Measurements from ENCODE around the gene ANKRD6.

ANKRD6 gene

DNA sequence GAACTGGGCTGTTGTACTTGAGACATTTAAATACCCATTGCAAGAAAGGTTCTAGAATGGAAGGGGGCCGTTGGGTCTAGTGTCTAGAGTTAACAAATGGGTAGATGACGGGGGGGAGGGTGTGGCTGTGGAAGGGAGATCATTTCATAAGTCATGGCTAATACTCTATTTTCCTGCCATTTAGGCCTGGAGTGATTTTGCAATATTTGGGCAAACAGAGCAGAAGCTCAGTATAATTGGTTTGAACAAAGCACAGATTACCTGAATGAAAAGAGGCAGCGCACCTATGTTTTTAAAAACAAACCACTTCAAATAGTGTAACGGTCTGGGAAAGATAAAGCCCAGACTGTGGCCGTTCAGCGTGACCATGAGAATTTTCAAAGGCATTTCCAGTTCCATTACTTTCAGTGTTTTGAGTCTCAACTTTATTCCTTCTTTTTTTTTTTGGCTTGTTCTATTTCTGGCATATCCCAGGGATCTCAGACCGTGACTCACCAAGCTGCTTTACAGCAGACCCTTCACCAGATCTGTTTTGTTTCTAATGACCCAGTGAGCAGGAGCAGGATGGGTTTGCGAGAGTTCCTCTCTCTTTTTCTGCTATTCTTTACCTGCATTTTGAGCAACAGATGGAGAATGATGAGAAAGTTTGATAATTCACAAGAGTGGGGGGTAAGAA, 131.9 kb downstream of the ANKRD6 start:
- no peak for DNase-seq (ENCODE audit: low read depth in 2 of 2)

DNA sequence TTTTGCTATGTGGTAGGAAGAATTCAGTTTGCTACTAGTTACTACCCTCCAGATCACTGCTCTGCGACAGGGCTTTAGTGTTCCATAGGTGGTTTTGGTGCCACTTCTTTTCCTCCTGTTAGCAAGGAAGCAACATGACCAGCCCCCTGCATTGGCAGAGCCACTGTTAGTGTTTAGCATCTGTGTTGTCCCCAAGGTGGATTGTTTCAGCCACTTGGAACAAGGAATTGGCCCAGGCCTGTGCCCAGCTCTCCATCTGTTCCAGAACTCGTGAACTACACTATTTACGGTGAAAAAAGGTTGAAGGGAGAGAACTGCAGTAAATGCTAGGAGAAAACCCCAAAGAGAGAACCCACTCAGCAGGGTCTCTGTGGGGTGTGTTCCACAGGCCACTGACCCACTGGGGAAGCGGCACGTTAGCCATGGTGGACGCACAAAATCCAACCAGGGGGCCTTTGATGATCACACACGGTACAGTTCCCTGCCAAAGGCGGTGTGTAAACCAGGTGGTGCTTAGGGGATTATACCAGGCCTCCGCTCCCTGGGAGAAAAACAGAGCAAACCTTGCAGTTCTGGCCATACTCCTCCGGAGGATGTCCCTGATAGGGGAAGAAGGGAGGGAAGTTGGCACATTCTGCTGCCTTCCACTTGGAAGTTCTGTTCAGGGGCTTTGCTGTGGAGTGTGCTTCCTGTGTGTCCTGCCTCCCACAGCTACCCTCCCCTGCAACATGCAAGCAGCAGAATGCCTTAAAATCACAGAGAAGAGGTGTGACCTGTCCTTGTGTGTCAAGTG, 133.3 kb downstream of the ANKRD6 start:
- DNase-seq (ENCODE audit: low read depth in 2 of 2) = no peak

DNA sequence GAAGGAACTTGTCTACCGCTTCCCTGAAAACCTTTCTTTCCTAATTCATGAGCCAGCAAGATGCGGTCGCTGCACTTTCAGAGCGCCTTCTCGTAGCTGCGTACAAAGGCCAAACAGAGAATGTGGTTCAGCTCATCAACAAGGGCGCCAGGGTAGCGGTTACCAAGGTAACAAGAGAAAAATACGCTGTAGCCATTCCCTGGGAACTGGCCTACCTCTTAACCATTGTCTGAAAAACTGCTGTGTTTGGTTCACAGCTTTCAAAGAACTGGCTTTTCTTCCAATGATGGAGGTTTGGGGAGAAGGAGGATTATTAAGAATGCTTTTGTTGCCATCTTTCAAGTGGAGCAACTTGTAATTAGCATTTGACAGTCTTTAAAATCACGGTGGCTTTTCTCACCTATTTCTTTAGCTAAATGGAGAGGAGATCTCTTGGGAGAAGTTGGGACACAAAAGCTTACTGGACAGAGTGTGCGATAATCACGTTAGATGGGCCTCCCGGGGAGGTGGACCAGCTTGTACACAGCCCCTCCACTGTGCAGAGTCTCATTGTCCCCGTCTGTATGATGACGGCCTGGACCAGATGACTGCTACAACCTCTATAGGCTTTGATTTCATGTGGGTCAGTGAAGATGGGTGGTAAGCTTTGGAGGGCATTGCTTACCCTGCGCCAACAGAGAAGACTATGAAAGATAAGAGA, 134.1 kb downstream of the ANKRD6 start:
- no peak for DNase-seq (ENCODE audit: low read depth in 2 of 2)

DNA sequence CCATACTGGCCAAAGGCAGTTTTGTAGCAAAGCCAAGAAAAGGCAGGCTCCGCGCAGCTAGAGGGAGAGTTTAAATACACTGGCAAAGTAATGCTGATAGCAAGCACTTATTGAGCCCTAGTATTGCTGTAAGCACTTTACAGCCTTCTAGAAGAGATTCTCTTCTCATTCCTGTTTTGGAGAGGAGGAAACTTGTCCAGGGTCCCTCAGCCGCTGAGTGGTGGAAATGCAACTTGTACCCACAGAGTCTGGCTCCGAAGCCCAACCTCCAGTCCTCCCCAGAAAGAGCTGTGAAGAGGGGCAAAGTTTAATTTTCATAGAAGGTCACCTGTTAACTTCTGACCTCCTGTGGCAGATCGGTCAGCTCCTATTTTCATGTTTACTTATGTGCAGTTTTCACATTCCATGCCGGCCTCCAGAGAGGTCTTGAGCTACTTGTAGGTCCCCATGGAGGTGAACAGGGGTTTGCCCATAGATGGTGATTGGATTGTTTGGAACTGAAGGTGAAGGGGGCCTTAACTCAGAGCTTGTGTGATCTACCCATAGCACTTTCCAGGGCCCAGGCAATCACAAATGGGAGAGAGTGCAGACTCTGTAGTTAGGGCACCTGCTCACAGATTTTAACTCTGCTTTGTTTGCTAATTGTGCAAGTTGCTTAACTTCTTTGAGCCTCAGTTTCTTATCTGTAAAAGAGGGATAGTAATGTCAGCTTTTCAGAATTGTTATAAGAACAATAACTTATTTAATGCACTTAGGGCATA, 134.9 kb downstream of the ANKRD6 start:
- no peak for DNase-seq (ENCODE audit: low read depth in 2 of 2)

DNA sequence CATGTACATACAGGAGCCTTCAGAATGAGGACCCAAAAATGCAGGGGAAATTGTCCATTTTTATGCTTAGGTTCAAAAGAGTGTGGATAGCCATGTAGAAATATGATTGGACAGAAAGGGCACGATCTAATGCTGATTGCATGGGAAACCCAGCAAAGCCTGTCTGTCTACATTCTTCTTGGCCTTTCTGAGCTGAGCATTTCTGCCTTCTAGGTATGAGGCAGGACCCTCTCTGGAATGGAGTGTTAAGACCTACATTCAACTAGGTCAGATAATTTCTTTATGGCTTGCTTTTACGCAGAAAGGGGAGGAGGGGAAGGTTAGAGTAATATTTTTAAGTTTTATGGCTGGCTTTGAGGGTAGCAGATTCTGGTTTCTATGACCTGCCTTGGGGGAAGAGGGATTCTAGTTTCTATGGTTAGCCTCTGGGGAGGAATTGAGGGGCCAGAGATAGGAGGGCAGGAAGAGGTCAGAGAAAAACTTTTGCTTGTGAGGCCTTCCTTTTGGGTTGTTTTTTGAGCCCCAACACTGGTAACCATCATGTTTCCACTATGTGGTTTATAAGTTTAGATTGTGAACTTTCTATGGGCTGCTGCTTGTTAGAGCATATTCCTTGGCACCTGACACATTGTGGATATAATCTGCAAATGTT, 142.1 kb downstream of the ANKRD6 start:
- DNase-seq (ENCODE audit: low read depth in 2 of 2) = no peak

DNA sequence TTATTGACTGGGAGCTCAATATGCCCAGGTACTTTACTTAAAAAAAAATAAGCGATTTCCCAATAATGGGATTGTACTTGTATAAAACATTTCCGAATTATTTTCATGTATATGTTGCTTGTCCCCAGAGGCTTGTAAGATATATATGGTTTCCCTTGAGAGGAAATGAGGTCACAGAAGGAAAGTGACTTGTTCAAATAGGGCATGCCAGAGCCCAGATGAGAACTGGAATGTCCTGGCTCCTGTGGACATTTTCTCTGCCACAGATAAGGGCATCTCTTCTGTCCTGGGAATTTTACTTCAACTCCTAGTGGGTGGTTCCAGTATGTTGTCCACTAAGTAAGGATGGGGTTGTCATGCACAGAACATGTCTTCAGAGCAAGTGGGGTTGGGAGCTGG, 142.6 kb downstream of the ANKRD6 start:
- no peak for DNase-seq (ENCODE audit: low read depth in 2 of 2)

DNA sequence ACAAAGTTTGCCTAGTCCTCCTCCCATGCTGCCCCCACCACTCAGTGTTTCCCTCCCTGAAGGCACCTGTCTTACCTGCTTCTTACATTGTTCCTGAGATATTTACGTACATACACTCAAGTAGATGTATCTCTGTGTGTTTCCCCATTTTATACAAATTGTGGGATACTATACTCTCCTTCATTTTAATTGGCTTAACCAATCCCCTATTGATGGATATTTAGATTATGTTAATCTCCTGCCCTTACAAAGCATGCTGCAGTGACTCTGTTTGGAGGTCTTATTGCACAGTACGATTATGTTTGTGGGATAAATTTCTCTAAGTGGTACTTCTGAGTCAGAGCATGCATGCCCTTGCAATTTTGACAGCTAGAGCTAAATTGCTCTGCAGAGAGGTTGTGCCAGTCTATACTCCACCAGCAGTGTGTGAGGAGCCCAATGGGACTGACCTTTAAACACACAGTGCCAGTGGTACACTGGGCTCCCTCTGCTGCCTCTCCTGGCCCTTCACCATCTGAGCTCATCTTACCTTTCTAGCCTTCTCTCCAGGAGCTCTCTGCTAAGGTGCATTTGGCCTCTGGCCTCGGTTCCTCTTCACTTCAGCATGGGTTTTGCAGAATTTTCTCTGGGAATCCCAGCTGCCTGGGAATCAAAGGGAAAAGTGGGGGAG, 148.2 kb downstream of the ANKRD6 start:
- no peak for DNase-seq (ENCODE audit: low read depth in 2 of 2)

DNA sequence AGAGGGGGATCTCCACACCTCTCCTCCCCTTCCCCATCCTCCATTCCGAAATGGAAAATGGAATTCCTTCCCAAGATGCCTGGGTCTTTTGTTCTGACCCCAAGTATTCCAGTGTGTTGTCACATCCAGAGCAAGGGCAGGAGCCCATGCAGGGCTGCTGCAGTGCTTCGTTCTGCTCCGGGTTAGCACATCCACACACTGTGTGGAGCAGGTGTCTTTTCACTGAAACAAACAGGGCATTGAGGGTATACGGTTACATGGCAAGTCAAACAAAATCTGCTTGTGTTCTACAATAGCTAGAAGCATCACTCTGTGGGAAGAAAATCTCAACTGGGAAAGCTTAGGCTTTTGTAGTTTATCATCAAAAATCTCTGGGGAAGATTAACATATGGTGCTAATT, 148.7 kb downstream of the ANKRD6 start:
- DNase-seq (ENCODE audit: low read depth in 2 of 2) = no peak

DNA sequence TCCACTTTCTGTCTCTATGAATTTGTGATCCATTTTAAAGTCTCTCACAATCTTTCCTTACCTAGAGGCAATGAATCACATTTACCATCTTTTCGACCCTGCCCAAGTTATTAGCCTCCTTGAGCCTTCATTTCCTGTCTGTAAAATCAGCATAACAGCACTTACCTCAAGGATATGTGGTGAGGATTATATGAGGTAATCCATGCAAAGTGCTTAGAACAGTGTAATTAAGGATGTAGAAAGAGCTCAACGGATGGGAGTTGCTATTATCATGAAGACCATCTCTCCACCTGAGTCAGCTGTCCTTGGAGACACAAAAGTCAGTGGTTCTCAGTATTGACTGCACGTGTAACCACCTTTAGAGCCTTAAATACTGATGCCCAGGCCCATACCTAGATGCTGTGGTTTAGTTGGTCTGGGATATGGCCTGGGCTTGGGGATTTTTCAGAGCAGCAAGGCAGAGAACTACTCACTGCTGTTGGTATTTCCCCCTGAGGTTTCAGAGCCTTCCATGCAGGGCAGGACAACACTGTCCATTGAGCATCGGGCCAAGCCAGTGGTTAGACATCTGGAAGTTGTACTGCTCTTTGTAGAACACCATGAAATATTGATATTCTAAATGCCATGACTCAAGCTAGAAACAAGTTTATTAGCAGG, 149.8 kb downstream of the ANKRD6 start:
- no peak for DNase-seq (ENCODE audit: low read depth in 2 of 2)

DNA sequence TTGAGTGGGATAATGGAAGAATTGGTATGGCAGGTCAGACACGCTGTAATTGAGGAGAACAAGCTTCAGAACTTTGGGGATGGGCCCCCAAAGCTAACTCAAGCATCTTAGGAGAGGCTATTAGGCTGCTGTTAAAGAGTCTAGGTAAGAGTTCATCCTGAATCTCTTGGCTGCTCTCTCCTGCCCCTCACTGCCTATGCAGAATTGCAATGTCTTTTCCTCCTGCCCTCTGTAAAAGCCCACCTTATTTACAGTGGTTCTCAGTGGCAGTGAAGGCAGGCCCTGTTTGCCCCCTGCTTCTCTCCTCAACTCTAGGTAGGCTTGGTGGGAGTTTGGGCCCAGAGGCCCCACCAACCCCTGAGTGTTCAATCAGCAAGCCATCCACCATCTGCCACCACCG, 150.6 kb downstream of the ANKRD6 start:
- DNase-seq (ENCODE audit: low read depth in 2 of 2) = no peak

DNA sequence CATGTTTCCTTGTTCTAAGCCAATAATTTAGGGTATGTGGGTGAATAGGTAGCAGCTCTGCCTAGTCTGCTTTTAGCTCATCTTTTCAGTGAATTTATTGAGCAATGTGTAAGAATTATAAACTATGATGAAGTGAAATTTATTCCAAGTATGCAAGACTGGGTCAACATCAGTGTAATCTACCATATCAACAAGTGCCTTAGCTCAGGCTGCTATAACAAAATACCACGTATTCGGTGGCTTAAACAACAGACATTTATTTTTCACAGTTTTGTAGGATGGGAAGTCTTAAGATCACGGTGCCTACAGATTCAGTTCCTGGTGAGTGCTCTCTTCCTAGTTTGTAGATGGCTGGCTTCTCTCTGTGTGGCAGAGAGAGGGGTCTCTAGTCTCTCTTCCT, 151.6 kb downstream of the ANKRD6 start:
- DNase-seq (ENCODE audit: low read depth in 2 of 2) = no peak

DNA sequence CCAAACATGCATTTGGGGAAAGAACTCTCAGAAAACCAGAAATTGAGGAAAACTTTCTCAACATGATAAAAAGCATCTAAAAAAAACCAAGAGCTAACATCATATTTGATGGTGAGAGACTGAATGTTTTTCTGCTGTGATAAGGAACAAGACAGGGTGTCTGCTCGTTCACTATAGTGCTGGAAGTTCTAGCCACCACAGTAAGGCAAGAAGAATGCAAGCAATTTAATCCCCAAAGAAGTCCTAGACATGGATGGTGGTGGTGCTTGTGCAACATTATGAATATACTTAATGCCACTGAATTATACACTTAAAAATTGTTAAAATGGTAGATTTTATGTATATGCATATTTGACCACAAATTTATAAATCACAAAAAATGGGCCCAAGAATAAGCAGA, 152.2 kb downstream of the ANKRD6 start:
- DNase-seq (ENCODE audit: low read depth in 2 of 2) = no peak

DNA sequence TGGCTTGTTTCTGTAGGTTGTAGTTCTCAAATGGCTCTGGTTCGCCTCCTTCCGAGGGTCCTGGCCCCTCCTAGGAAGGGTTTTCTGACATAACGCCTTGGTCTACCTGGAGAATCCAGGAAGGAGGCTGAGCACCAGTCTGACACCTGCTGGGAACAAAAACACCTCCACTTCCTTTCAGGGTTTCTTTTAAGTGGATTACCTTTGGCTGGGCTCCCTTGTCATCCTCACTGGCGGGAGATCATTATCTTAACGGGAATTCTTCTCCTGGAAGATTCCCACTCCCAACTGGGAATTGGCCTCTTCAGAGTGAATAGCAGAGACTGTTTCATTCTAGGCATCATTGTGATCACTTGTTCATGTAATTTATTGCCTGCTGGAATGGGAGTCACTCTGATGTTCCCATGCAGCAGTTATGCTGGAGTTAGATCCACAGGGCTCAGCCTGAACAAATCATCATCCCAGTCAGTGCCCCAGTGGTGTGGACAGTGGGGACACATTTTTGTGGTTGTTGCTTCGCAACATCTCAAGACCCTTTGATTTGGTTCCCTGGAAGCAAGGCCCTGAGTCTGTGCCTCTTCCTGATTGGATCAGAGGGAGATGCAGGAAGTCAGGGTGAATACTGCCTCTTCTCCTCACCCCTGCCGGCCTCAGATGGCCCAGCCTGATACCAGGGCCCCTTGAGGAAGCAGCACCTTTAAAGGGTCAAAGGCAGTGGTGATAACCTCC, 156.5 kb downstream of the ANKRD6 start:
- DNase-seq (ENCODE audit: low read depth in 2 of 2) = no peak

DNA sequence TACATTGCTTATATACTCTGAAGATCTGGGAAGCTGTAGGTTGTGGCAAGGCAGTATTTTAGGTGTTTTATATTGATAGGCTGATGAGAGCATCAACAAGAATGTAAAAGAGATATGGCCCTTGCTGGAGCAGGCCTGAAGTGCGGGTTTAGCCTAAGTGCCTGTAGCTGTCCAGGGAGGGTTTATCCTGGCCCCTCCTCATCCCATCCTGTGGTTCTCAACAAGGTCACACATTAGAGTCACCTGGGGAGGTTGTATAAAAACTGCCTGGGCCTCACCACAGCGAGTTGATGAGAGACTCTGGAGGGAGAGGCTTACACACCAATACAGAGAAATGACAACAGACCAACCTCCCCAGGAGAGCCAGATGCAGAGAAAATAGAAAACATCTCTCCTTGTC, 157.2 kb downstream of the ANKRD6 start:
- DNase-seq (ENCODE audit: low read depth in 2 of 2) = no peak

DNA sequence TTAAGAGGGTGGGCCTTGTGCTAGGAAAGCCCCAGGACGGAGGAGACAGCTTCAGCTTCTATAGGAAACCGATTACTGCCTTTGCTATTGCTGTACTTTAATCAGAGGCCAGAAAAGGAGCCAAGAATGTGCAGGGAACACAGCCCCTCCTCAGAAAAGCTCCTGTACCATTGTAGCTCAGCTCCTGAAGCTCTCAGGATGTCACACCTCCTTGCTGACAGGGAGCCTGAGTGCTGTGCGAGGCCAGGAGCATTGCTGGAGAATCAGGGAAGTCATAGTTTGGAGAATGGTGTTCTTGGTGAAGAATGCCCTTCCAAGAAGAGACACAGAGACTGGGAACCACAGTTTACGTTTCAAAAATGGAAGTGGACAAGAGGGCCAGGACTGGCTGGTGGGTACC, 158.8 kb downstream of the ANKRD6 start:
- no peak for DNase-seq (ENCODE audit: low read depth in 2 of 2)

DNA sequence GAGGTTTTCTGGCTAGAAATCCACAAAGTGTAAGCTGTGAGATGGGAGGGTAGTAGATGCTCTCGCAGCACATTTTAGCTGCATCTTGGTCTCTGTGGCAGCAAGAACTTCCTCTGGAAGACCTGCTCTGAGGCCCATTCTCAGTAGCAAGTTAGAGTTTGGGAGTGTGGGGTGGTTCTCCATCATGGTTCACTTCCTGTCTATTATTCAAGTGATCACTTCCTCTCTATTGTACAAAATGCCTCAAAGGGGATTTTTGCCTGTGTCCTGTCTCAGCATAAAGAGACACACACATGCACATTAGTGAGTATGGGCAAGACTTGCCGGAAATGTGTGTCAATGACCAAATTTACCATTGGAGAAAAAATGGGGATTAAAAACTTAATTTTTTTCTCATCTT, 163.1 kb downstream of the ANKRD6 start:
- no peak for DNase-seq (ENCODE audit: low read depth in 2 of 2)

DNA sequence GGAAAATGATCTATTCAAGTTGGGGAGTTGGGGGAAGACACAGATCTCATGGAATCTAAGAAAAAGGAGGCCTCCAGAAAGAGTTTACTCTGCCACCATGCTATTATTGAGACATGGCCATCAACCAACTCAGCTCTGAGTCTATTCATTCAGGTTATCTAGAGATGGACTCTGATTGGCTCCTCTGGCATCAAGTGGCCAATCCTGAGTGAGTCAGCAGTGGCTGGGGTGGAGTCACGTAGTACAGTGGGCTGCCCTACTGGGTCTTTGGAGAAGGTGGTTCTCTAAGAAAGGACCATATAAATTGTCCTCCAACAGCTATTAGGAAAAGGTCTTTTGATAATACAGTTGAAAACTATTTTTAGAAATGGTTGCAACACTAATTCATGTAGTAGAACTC, 163.5 kb downstream of the ANKRD6 start:
- DNase-seq (ENCODE audit: low read depth in 2 of 2) = no peak

DNA sequence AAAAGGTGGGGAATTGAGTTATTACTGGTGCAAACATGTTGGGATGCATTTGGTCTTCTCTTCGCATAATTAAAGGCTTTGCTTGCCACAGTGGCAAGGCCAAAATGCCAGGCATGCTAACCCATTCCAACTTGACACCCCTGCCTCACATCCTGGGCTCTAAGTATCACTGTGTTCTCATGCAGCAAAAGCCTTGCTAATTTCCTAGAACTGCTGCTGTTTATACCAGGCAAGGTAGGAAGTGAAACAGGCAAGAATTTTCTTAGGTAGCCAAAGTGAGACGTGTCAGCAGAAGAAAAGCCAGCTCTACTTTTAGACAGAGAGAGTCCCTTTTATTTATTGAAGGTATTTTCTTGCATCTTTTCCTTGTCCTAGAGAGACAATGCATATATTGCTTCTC, 164.4 kb downstream of the ANKRD6 start:
- no peak for DNase-seq (ENCODE audit: low read depth in 2 of 2)

DNA sequence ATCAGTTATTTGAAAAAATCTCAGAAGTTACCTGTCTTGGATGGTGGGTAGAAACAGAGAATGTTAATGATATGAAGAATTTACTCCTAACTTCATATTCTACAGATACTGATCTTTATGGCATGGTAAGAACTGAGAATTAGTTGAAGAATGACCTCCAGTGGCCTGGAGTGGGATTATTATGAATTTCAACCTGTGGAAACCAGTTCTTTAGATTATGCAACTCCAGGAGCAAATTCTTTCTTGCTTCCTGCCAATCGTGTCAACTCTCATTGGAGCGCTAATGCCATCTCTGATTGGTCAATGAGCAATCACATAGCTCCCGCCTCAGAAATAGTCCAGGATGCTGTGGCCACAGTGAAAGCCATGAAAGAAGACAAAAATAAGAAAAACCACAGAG, 165.0 kb downstream of the ANKRD6 start:
- no peak for DNase-seq (ENCODE audit: low read depth in 2 of 2)

DNA sequence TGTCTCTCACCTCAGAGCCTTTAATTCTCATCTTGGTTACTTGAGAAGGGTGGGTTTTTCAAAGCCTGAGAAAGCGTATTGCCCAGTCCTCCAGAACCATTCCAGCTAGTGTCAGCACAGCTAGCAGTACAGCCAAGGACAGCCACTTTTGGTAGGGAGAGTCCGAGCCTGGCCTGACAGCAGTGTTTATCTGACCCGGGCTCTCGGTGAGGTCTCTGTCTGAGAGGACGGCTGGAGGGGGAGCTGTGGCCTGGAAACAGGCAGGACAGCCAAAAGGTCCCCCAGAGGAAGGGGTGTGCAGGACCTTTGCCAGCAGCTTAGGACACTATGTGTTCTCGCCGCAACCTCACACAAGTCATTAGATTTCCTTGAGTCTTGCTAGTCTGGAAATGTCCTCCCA, 166.8 kb downstream of the ANKRD6 start:
- no peak for DNase-seq (ENCODE audit: low read depth in 2 of 2)
